ENCODE measurements around the gene CHST5.
"Not testable (repeated sequence)": the region's sequence is repeated elsewhere in the genome, so short reads cannot be mapped to it uniquely, and the experiment has no call there.

Gene CHST5

DNA sequence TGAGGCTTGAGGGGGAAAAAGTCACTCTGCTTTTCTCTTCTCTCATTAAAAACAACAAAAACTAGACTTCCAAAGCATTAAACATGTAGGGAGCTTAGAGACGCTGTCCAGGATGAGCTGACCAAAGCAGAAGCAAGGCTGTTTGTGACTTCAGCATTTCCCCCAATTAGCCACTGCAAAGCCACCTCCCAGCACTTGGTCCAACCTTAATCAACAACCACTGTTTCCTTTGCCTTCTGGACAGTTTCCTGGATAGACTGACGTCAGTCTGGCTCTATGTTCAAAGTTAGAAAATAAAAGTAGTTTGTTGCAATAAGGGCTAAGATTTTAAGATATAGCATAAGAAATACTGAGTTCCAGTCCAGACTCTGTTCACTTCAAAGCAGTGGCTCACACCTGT lies 17.0 kb upstream of the CHST5 start:
- H3K9ac ChIP-seq (ENCODE audit: low read depth in 1 of 2, low read length in 2 of 2): no peak overlapping the region
- H3K27me3 ChIP-seq (ENCODE audit: control insufficient read depth in 1 of 2, insufficient read depth in 2 of 2, low read length in 2 of 2): no peaks in the 10 kb centered on the region
- H3K4me1 ChIP-seq (ENCODE audit: control insufficient read depth in 1 of 2, insufficient read depth in 2 of 2, low read length in 2 of 2): peaks cover 9 to 12% of the 10 kb centered on the region in 2 donors
- H3K27ac ChIP-seq (ENCODE audit: low read depth, low read length): no peak overlapping the region
- no peaks in the 10 kb centered on the region for H3K9me3 ChIP-seq (ENCODE audit: control insufficient read depth in 1 of 2, low read length in 2 of 2)
- no peak overlapping the region for H3K4me3 ChIP-seq (ENCODE audit: low read depth in 1 of 2, low read length in 2 of 2)
- no peaks in the 10 kb centered on the region for H3K36me3 ChIP-seq (ENCODE audit: control insufficient read depth in 1 of 2, insufficient read depth in 2 of 2, low read length in 2 of 2)

DNA sequence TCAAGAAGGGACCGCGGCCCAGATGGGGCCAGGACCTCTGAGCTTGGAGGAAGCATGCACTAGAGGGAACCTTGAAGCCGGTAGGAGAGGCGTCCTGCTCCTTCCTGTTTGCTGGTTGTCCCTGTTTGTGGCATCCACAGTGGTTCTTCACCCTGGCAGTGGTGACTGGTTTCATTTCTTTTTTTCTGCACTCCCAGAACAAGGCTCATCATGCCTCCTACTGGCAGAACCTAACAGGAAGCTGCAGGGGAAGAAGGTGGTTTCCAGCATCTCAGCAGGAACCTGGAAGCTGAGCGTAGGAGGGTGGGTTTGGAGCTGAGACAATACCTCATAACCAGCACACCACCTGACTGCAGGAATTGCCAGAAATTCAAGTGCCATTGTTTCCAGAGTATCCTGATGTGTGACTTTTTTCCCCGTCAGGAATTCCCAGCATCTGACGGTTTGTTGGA lies 14.3 kb upstream of the CHST5 start:
- H3K4me1 ChIP-seq (ENCODE audit: control insufficient read depth in 1 of 2, insufficient read depth in 2 of 2, low read length in 2 of 2): peaks cover 5 to 9% of the 10 kb centered on the region in 2 donors
- no peaks in the 10 kb centered on the region for H3K9me3 ChIP-seq (ENCODE audit: control insufficient read depth in 1 of 2, low read length in 2 of 2)
- no peaks in the 10 kb centered on the region for H3K27me3 ChIP-seq (ENCODE audit: control insufficient read depth in 1 of 2, insufficient read depth in 2 of 2, low read length in 2 of 2)
- H3K36me3 ChIP-seq (ENCODE audit: control insufficient read depth in 1 of 2, insufficient read depth in 2 of 2, low read length in 2 of 2): no peaks in the 10 kb centered on the region
- H3K27ac ChIP-seq (ENCODE audit: low read depth, low read length): no peak overlapping the region
- H3K9ac ChIP-seq (ENCODE audit: low read depth in 1 of 2, low read length in 2 of 2): peak overlapping the region; percentile 12 to 39
- H3K4me3 ChIP-seq (ENCODE audit: low read depth in 1 of 2, low read length in 2 of 2): peak overlapping the region; percentile 50 to 69

DNA sequence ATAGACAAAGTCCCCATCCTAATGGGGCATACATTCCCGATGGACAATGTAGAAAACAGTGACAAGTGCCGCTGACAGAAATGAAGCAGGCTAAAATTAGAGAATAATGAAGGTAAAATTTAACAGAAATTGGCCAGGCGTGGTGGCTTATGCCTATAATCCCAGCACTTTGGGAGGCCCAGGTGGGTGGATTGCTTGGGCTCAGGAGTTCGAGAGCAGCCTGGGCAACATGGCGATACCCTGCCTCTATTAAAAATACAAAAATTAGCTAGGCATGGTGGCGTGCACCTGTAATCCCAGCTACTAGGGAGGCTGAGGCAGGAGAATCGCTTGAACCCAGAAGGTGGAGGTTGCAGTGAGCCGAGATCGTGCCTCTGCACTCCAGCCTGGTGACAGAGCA lies 12.5 kb upstream of the CHST5 start:
- not testable (repeated sequence) for H3K9me3 ChIP-seq (ENCODE audit: control insufficient read depth in 1 of 2, low read length in 2 of 2); H3K27ac ChIP-seq (ENCODE audit: low read depth, low read length); H3K36me3 ChIP-seq (ENCODE audit: control insufficient read depth in 1 of 2, insufficient read depth in 2 of 2, low read length in 2 of 2)

DNA sequence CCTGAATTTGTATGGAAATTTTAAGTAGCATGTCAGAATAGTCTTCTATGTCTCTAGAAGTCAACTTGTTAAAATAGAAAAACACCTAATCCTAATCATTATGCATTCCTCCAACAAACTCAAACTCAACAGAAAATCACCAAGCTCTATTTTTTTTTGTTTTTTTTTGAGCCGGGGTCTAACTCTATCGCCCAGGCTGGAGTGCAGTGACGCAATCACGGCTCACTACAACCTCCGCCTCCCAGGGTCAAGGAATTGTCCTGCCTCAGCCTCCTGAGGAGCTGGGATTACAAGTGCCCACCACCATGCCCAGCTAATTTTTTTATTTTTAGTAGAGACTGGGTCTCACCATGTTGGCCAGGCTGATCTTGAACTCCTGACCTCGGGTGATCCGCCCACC lies 10.4 kb upstream of the CHST5 start:
- Histone ChIP-seq H3K36me3 (ENCODE audit: control insufficient read depth in 1 of 2, insufficient read depth in 2 of 2, low read length in 2 of 2) (peaks cover 0 to 4% of the 10 kb centered on the region in 2 donors), H3K27me3 (ENCODE audit: control insufficient read depth in 1 of 2, insufficient read depth in 2 of 2, low read length in 2 of 2) (no peaks in the 10 kb centered on the region)

More for the DNA sequence above, 12.5 kb upstream of the CHST5 start:
- peaks cover 6 to 20% of the 10 kb centered on the region in 2 donors for H3K4me1 ChIP-seq (ENCODE audit: control insufficient read depth in 1 of 2, insufficient read depth in 2 of 2, low read length in 2 of 2)
- H3K27me3 ChIP-seq (ENCODE audit: control insufficient read depth in 1 of 2, insufficient read depth in 2 of 2, low read length in 2 of 2); H3K4me3 ChIP-seq (ENCODE audit: low read depth in 1 of 2, low read length in 2 of 2); H3K9ac ChIP-seq (ENCODE audit: low read depth in 1 of 2, low read length in 2 of 2): not testable (repeated sequence)

DNA sequence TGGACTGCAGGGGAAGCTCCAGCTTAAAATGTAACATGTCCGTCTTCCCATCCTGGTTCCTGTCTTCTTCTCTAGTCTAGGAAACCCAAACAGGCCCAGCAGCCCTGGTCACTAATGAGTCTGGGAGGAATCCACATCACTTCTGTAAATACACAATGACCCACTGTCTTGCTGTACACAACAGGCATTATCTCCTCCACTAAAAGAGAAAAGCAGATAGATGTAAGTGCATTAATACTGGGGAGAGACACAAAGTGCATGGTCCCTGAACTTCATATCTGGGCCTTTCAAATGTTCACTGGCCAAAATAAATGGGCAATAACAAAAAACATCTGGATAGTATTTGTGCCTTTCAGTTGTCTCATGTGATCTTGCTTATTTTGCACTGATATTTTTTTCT lies 10.0 kb upstream of the CHST5 start:
- H3K36me3 ChIP-seq (ENCODE audit: control insufficient read depth in 1 of 2, insufficient read depth in 2 of 2, low read length in 2 of 2); H3K9ac ChIP-seq (ENCODE audit: low read depth in 1 of 2, low read length in 2 of 2); H3K4me3 ChIP-seq (ENCODE audit: low read depth in 1 of 2, low read length in 2 of 2); H3K9me3 ChIP-seq (ENCODE audit: control insufficient read depth in 1 of 2, low read length in 2 of 2); H3K27me3 ChIP-seq (ENCODE audit: control insufficient read depth in 1 of 2, insufficient read depth in 2 of 2, low read length in 2 of 2); H3K27ac ChIP-seq (ENCODE audit: low read depth, low read length): not testable (repeated sequence)
- peaks cover 24 to 27% of the 10 kb centered on the region in 2 donors for H3K4me1 ChIP-seq (ENCODE audit: control insufficient read depth in 1 of 2, insufficient read depth in 2 of 2, low read length in 2 of 2)

More for the DNA sequence above, 10.4 kb upstream of the CHST5 start:
- Histone ChIP-seq H3K4me1 (ENCODE audit: control insufficient read depth in 1 of 2, insufficient read depth in 2 of 2, low read length in 2 of 2) (peaks cover 20 to 23% of the 10 kb centered on the region in 2 donors), H3K4me3 (ENCODE audit: low read depth in 1 of 2, low read length in 2 of 2) (no peak overlapping the region), H3K27ac (ENCODE audit: low read depth, low read length) (no peak overlapping the region), H3K9me3 (ENCODE audit: control insufficient read depth in 1 of 2, low read length in 2 of 2) (no peaks in the 10 kb centered on the region), H3K9ac (ENCODE audit: low read depth in 1 of 2, low read length in 2 of 2) (no peak overlapping the region)

DNA sequence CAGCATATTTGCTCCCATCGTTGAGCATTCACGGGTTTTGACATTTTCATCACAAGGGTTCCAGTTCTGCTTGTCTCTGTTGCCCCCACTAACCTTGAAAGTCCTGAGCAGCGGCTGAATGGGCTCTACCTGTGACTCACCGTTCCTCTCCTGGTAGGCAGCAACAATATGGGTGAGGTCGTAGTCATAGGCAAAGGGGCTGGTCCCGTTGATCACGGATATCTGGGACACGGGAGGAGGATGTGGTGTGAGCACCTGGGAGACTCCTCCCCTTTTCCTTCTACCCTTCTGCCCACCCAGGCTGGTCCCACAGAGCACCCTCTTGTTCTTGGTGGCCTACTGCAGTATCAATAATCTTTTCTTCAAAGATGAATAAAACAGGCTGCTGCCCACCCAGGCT lies 6.6 kb upstream of the CHST5 start:
- not testable (repeated sequence) for H3K9me3 ChIP-seq (ENCODE audit: control insufficient read depth in 1 of 2, low read length in 2 of 2); H3K27me3 ChIP-seq (ENCODE audit: control insufficient read depth in 1 of 2, insufficient read depth in 2 of 2, low read length in 2 of 2); H3K4me3 ChIP-seq (ENCODE audit: low read depth in 1 of 2, low read length in 2 of 2); H3K36me3 ChIP-seq (ENCODE audit: control insufficient read depth in 1 of 2, insufficient read depth in 2 of 2, low read length in 2 of 2); H3K27ac ChIP-seq (ENCODE audit: low read depth, low read length); H3K9ac ChIP-seq (ENCODE audit: low read depth in 1 of 2, low read length in 2 of 2)
- H3K4me1 ChIP-seq (ENCODE audit: control insufficient read depth in 1 of 2, insufficient read depth in 2 of 2, low read length in 2 of 2): peaks cover 39% of the 10 kb centered on the region in 2 donors

DNA sequence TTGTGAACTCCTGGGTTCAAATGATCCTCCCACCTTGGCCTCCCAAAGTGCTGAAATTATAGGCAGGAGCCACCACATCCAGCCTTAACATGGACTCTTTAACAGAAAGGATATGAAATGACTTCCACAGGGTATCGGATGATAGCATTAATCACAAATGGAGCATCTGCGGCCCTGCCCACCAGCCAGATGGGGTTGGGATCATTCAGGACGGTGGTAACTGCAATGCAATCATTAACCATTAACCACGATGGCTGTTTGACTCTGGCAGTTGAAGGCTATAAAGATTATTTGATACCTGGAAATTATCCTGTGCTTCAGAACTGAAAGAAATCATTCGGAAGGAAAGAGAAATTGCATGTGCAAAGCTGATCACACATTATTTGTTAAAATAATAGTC lies 5.3 kb upstream of the CHST5 start:
- Histone ChIP-seq H3K36me3 (ENCODE audit: control insufficient read depth in 1 of 2, insufficient read depth in 2 of 2, low read length in 2 of 2) (peaks cover 0 to 4% of the 10 kb centered on the region in 2 donors), H3K27me3 (ENCODE audit: control insufficient read depth in 1 of 2, insufficient read depth in 2 of 2, low read length in 2 of 2) (no peaks in the 10 kb centered on the region), H3K9ac (ENCODE audit: low read depth in 1 of 2, low read length in 2 of 2) (no peak overlapping the region), H3K4me3 (ENCODE audit: low read depth in 1 of 2, low read length in 2 of 2) (no peak overlapping the region), H3K27ac (ENCODE audit: low read depth, low read length) (no peak overlapping the region), H3K9me3 (ENCODE audit: control insufficient read depth in 1 of 2, low read length in 2 of 2) (no peaks in the 10 kb centered on the region), H3K4me1 (ENCODE audit: control insufficient read depth in 1 of 2, insufficient read depth in 2 of 2, low read length in 2 of 2) (peaks cover 41 to 46% of the 10 kb centered on the region in 2 donors)

DNA sequence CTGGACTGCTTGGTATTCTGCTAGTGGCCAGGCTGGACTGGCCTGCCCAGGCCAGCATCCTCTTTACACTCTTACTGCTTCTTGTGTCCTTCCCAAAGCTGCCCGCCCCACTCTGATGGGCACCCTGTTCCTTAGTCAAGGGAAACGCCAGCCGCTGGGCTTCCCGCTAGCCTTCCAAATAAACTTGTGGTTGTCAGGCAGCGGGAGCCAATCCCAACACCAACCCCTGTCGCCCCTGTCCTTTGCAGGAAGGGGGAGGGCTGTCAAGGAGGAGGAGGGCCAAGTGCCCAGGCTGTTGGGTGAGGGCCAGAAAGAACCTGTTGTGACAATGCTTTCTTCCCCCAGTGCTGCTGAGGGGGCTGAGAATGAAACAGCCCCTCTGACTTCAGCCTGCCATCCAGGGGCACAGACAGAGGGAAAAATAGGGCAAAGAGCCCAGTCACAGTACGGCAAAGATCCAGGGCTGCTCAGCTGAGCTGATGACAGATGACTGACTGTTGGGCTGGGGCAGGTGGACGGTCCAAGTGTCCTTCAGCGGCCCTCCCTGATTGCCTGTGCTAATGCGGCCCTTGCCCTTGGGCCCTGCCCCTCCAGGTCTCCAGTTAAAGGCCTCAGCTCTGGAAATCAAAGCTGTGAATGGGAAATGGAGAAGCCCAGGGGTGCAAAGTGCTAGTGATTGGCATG lies 3.1 kb upstream of the CHST5 start:
- H3K4me3 ChIP-seq (ENCODE audit: low read depth in 1 of 2, low read length in 2 of 2); H3K36me3 ChIP-seq (ENCODE audit: control insufficient read depth in 1 of 2, insufficient read depth in 2 of 2, low read length in 2 of 2); H3K27ac ChIP-seq (ENCODE audit: low read depth, low read length); H3K9me3 ChIP-seq (ENCODE audit: control insufficient read depth in 1 of 2, low read length in 2 of 2); H3K27me3 ChIP-seq (ENCODE audit: control insufficient read depth in 1 of 2, insufficient read depth in 2 of 2, low read length in 2 of 2); H3K9ac ChIP-seq (ENCODE audit: low read depth in 1 of 2, low read length in 2 of 2): not testable (repeated sequence)
- H3K4me1 ChIP-seq (ENCODE audit: control insufficient read depth in 1 of 2, insufficient read depth in 2 of 2, low read length in 2 of 2): peaks cover 36 to 42% of the 10 kb centered on the region in 2 donors

DNA sequence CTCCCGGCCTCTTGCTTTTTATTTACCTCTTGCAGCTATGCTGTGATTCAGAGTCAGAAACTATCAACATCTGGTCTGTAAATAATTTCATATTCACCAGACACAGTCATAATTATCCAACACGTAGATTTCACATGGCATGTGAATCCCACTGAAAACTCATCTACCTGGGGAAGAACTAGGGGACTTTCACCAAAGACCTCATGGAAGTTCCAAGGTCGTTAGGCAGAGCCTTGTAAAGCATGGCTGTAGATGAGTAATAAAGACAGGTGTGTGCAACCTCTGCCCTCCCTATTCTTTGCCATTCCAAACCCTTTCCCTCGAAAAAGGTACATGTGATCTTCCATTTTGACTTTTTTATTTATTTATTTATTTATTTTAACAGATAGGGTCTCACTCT lies 1.9 kb upstream of the CHST5 start:
- Histone ChIP-seq H3K36me3 (ENCODE audit: control insufficient read depth in 1 of 2, insufficient read depth in 2 of 2, low read length in 2 of 2) (peaks cover 0 to 3% of the 10 kb centered on the region in 2 donors), H3K9me3 (ENCODE audit: control insufficient read depth in 1 of 2, low read length in 2 of 2) (no peaks in the 10 kb centered on the region), H3K27ac (ENCODE audit: low read depth, low read length) (no peak overlapping the region), H3K27me3 (ENCODE audit: control insufficient read depth in 1 of 2, insufficient read depth in 2 of 2, low read length in 2 of 2) (no peaks in the 10 kb centered on the region), H3K4me1 (ENCODE audit: control insufficient read depth in 1 of 2, insufficient read depth in 2 of 2, low read length in 2 of 2) (peaks cover 33 to 40% of the 10 kb centered on the region in 2 donors), H3K4me3 (ENCODE audit: low read depth in 1 of 2, low read length in 2 of 2) (no peak overlapping the region), H3K9ac (ENCODE audit: low read depth in 1 of 2, low read length in 2 of 2) (no peak overlapping the region)

DNA sequence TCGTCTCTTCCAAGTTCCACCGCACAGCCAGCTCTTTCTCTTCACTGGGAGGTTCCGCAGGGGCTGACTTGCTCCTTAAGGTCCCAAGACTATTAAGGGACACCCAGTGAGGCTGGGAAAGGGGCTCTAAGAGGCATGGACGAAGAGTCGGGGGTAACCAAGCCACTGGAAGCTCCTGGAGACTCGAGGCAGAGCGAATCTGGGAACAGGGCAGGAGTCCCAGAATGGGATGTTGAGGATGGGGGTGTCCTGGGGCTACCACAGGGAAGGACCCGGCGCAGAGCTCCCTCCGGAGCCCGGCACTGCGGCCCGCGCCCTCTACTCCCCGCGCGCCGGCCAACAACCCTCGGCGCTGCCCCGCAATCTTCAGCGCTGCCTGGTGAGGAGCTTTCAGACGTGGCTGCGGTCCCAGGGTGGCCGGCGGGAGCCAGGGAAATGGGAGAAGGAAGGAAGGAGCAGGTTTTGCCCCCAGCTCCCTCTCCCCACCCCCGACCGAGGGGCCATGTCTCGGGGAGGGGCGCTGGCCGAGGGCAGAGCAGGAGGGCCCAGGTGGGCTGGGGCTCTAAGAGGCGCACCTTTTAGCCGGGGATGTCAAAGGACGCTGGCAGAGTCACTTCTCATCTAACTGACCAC lies 581 bp downstream of the CHST5 start:
- no peaks in the 10 kb centered on the region for H3K9me3 ChIP-seq (ENCODE audit: control insufficient read depth in 1 of 2, low read length in 2 of 2)
- peak overlapping the region; percentile 78 for H3K27ac ChIP-seq (ENCODE audit: low read depth, low read length)
- H3K9ac ChIP-seq (ENCODE audit: low read depth in 1 of 2, low read length in 2 of 2): peak overlapping the region; percentile 86 to 92
- peaks cover 12 to 29% of the 10 kb centered on the region in 2 donors for H3K4me1 ChIP-seq (ENCODE audit: control insufficient read depth in 1 of 2, insufficient read depth in 2 of 2, low read length in 2 of 2)
- H3K4me3 ChIP-seq (ENCODE audit: low read depth in 1 of 2, low read length in 2 of 2): peak overlapping the region; percentile 84
- no peaks in the 10 kb centered on the region for H3K27me3 ChIP-seq (ENCODE audit: control insufficient read depth in 1 of 2, insufficient read depth in 2 of 2, low read length in 2 of 2)
- H3K36me3 ChIP-seq (ENCODE audit: control insufficient read depth in 1 of 2, insufficient read depth in 2 of 2, low read length in 2 of 2): peaks cover 6 to 15% of the 10 kb centered on the region in 2 donors

All from duodenal mucosa (tissue), 2 donors.